Endothelial cell of umbilical vein (primary cell): ENCODE results near the gene GNAS-AS1. TPM values are rescaled to one million over a fixed set of nuclear protein-coding genes. Genes with fewer than 3 reads are reported as not detected.

ENCODE experiments used
- BruUV-seq: library from RNA; stranded (reverse); fragments of 400-500 nt; replicated peaks from 2 replicates; lab custom pipeline; 2021; lab: Mats Ljungman, UMichigan
- CTCF ChIA-PET: fragments of 300-600, 350-600 bp; sonication (Branson Sonifier 250); formaldehyde crosslinking; loops from one replicate; lab custom pipeline; 2021; ENCODE audit warnings: antibody characterized with exemption, inconsistent platforms; lab: Charles Lee
- POLR2A ChIA-PET: fragments of 300-600, 350-600 bp; sonication (Branson Sonifier 250); formaldehyde crosslinking; loops from one replicate; lab custom pipeline; 2021; ENCODE audit warnings: antibody characterized with exemption, inconsistent platforms; lab: Charles Lee
- DNase-seq: peaks from one replicate; pipeline ENCODE4 v3.0.0-alpha.2; 2011; ENCODE audit warnings: low read depth, low spot score
- FAIRE-seq: peaks from 2 replicates; lab custom pipeline; 2011; peaks lifted over from hg19 to GRCh38; lab: Jason Lieb, UNC
- H2AFZ ChIP-seq: 2 replicates; pipeline ENCODE4 v1.6.0; 2012; ENCODE audit warnings: low read depth, low read length, control low read depth, inconsistent platforms
- H3K27ac ChIP-seq: 2 replicates; pipeline ENCODE4 v1.5.1; 2011; ENCODE audit warnings: low read depth, mild to moderate bottlenecking, control low read depth, low read length, moderate library complexity; ENCODE audit not compliant: insufficient read depth
- H3K27me3 ChIP-seq, 2 experiments: 2 replicates each; pipeline versions ENCODE4 v1.6.0 to v1.6.1; 2011; ENCODE audit warnings: low read length in 2 of 2, mixed read lengths in 1 of 2; ENCODE audit not compliant: control insufficient read depth in 2 of 2, insufficient read depth in 2 of 2
- H3K36me3 ChIP-seq, 2 experiments: 2 replicates in 1 of 2; 3 replicates in 1 of 2; pipeline ENCODE4 v1.5.1; 2011; ENCODE audit warnings: low read length in 2 of 2, mild to moderate bottlenecking in 1 of 2, moderate library complexity in 1 of 2; ENCODE audit not compliant: control insufficient read depth in 2 of 2, insufficient read depth in 2 of 2; ENCODE audit errors: extremely low read depth in 1 of 2
- H3K4me1 ChIP-seq: 3 replicates; pipeline ENCODE4 v1.5.1; 2011; ENCODE audit warnings: mild to moderate bottlenecking, low read length; ENCODE audit not compliant: control insufficient read depth, insufficient read depth; ENCODE audit errors: extremely low read depth
- H3K4me2 ChIP-seq: 2 replicates; pipeline ENCODE4 v1.6.1; 2011; ENCODE audit warnings: low read length, control low read depth, mixed read lengths; ENCODE audit not compliant: insufficient read depth
- H3K4me3 ChIP-seq, 3 experiments: fragments of 200-600 bp in 1 of 3; sonication (generic), shearing (Covaris generic) in 1 of 3; replicated peaks in 1 of 3; 2 replicates each; pipeline ENCODE4 v1.5.1; 2011 to 2016; ENCODE audit warnings: control low read depth in 3 of 3, low read length in 3 of 3, mild to moderate bottlenecking in 2 of 3, inconsistent platforms in 1 of 3, low read depth in 1 of 3, moderate library complexity in 1 of 3; ENCODE audit not compliant: insufficient read depth in 1 of 3
- H3K79me2 ChIP-seq: 2 replicates; pipeline ENCODE4 v1.6.0; 2012; ENCODE audit warnings: low read length, inconsistent platforms; ENCODE audit not compliant: control insufficient read depth, insufficient read depth
- H3K9ac ChIP-seq: replicated peaks from 2 replicates; pipeline ENCODE3; 2011; ENCODE audit warnings: low read length, control low read depth; ENCODE audit not compliant: insufficient read depth; ENCODE audit errors: extremely low read depth
- H3K9me1 ChIP-seq: replicated peaks from 3 replicates; pipeline ENCODE4 v1.6.0; 2011; ENCODE audit warnings: mild to moderate bottlenecking, low read length; ENCODE audit not compliant: control insufficient read depth, insufficient read depth; ENCODE audit errors: extremely low read depth
- H3K9me3 ChIP-seq: replicated peaks from 2 replicates; pipeline ENCODE4 v1.5.1; 2012; ENCODE audit warnings: low read length, inconsistent platforms; ENCODE audit not compliant: control insufficient read depth, insufficient read depth
- H4K20me1 ChIP-seq: replicated peaks from 2 replicates; pipeline ENCODE3; 2011; ENCODE audit warnings: mild to moderate bottlenecking, low read length; ENCODE audit not compliant: control insufficient read depth, insufficient read depth; ENCODE audit errors: extremely low read depth
- CTCF ChIP-seq, 2 donors: IDR thresholded peaks; 1 replicate in 1 of 2; 2 replicates in 1 of 2; pipeline ENCODE4 v1.5.1; 2011; ENCODE audit warnings: low read length in 2 of 2, mild to moderate bottlenecking in 2 of 2, moderate library complexity in 2 of 2, control low read depth in 1 of 2, inconsistent platforms in 1 of 2, low read depth in 1 of 2; ENCODE audit not compliant: insufficient read depth in 1 of 2; ENCODE audit errors: extremely low read depth in 1 of 2
- EZH2 ChIP-seq: IDR thresholded peaks from 2 replicates; pipeline ENCODE4 v1.6.1; 2012; ENCODE audit warnings: borderline replicate concordance, low read depth, mild to moderate bottlenecking, moderate library complexity, low read length, inconsistent platforms; ENCODE audit not compliant: severe bottlenecking
- FOS ChIP-seq: IDR thresholded peaks from 2 replicates; pipeline ENCODE4 v1.6.1; 2011; ENCODE audit warnings: mild to moderate bottlenecking, low read length, moderate library complexity, borderline replicate concordance; ENCODE audit not compliant: insufficient read depth
- GATA2 ChIP-seq: IDR thresholded peaks from 2 replicates; pipeline ENCODE4 v1.7.0; 2011; ENCODE audit warnings: low read depth, mild to moderate bottlenecking, moderate library complexity, mixed read lengths, low read length; ENCODE audit not compliant: insufficient read length, insufficient read depth
- JUN ChIP-seq: IDR thresholded peaks from 2 replicates; pipeline ENCODE4 v1.6.1; 2011; ENCODE audit warnings: borderline replicate concordance, low read depth; ENCODE audit not compliant: insufficient read length, insufficient read depth
- MAX ChIP-seq: IDR thresholded peaks from 2 replicates; pipeline ENCODE4 v1.6.1; 2011; ENCODE audit not compliant: insufficient read depth, insufficient read length
- MYC ChIP-seq: IDR thresholded peaks from one replicate; pipeline ENCODE4 v1.6.1; 2011; ENCODE audit warnings: mild to moderate bottlenecking, low read depth, low read length
- POLR2A ChIP-seq: IDR thresholded peaks from 2 replicates; pipeline ENCODE4 v1.6.1; 2012; ENCODE audit warnings: low read depth, mild to moderate bottlenecking, control low read depth, low read length
- POLR2AphosphoS5 ChIP-seq: IDR thresholded peaks from 2 replicates; pipeline ENCODE4 v1.6.1; 2012; ENCODE audit warnings: low read depth, mild to moderate bottlenecking, control low read depth, low read length, moderate library complexity; ENCODE audit not compliant: insufficient read depth
- dilution Hi-C: fragments of 300-500 bp; cut with MboI; formaldehyde crosslinking; loops from one replicate; pipeline ENCODE4 v1.15.0; 2019; ENCODE audit warnings: low sequenced_read_pairs; ENCODE audit not compliant: extremely low pct_ligation_motif_present
- intact Hi-C: fragments of 100-400 bp; cut with micrococcal nuclease; formaldehyde crosslinking; loops from one replicate; pipeline ENCODE4 v1.10.0; 2022
- polyA plus RNA-seq, 4 experiments: library from polyadenylated mRNA; depleted of rRNA in 3 of 4; stranded (reverse) in 3 of 4; unstranded in 1 of 4; fragments of >200 nt; gene quantifications; 2 replicates each; pipeline versions ENCODE4 v1.2.1 to v1.2.3, GENCODE V29; 2011 to 2012; ENCODE audit warnings: missing spikeins in 1 of 4
- total RNA-seq: library from RNA; stranded (reverse); gene quantifications from 2 replicates; pipeline ENCODE4 v1.2.3, GENCODE V29; 2021

GNAS-AS1 gene
- total and polyA plus RNA-seq, 2 donors (not counting 3 experiments of a cell fraction or from before 2014, with no cell fraction given), result 0.11 to 0.58 TPM

- no peak for FAIRE-seq
- Histone ChIP-seq H3K79me2 (no peaks in the 10 kb centered on the region), H3K36me3 (no peaks in the 10 kb centered on the region), H3K4me1 (no peaks in the 10 kb centered on the region), H4K20me1 (no peaks in the 10 kb centered on the region), H3K9me1 (no peaks in the 10 kb centered on the region), H3K4me3 (no peak overlapping the region), H3K4me2 (no peak overlapping the region), H2AFZ (no peak overlapping the region), H3K9me3 (no peaks in the 10 kb centered on the region), H3K27me3 (no peaks in the 10 kb centered on the region), H3K27ac (no peak overlapping the region), H3K9ac (no peak overlapping the region)
- intact Hi-C loops (no loop called here), dilution Hi-C loops (no loop called here)
- no TSS peak for BruUV-seq
- ChIA-PET POLR2A (no interaction called here), CTCF (no interaction called here)
- TF ChIP-seq CTCF (IDR thresholded peaks at IDR 0.05; ENCODE audit: extremely low read depth in 1 of 2, insufficient read depth in 1 of 2, low read depth in 1 of 2, low read length in 2 of 2) (no peak), EZH2 (no peak), FOS (no peak), GATA2 (no peak), POLR2A (no peak), MYC (no peak), JUN (no peak), MAX (no peak), POLR2AphosphoS5 (no peak)
- no peak for DNase-seq
Observed at GRCh38 chr20:58816051-58816450, 34.7 kb downstream of the GNAS-AS1 start.
